Pancreas (tissue), 10 donors: Measurements from ENCODE around the gene HCLS1. TPM values are rescaled to one million over a fixed set of nuclear protein-coding genes. Genes with fewer than 3 reads are reported as not detected.

ENCODE experiments used
- ATAC-seq, 4 donors: fragments of 200-7000 bp; cut with Tn5 transposase; one replicate each; pipeline versions ENCODE4 v1.8.0 to v1.9.1; 2020; ENCODE audit warnings: mild to moderate bottlenecking in 4 of 4, moderate library complexity in 4 of 4
- DNase-seq, 6 donors: peaks; one replicate each; pipeline ENCODE4 v3.0.0-alpha.2; 2020
- FAIRE-seq: peaks from 2 replicates; lab custom pipeline; 2012; peaks lifted over from hg19 to GRCh38; lab: Jason Lieb, UNC
- H3K27ac ChIP-seq, 4 donors: fragments of 200-600 bp; sonication (generic); 1 replicate in 3 of 4; 2 replicates in 1 of 4; pipeline versions ENCODE4 v1.5.0 to v1.8.0; 2020
- H3K27me3 ChIP-seq, 4 donors: fragments of 200-600 bp; one replicate each; pipeline ENCODE4 v1.8.0; 2021
- H3K36me3 ChIP-seq, 3 donors: fragments of 200-600 bp; sonication (generic) in 1 of 3; one replicate each; pipeline versions ENCODE4 v1.5.0 to v1.8.0; 2020 to 2021
- H3K4me1 ChIP-seq, 3 donors: fragments of 200-600 bp; one replicate each; pipeline ENCODE4 v1.8.0; 2021
- H3K4me3 ChIP-seq, 4 donors: fragments of 200-600 bp; sonication (generic) in 2 of 4; one replicate each; pipeline versions ENCODE4 v1.5.0 to v1.8.0; 2020 to 2021
- H3K9me3 ChIP-seq, 4 donors: fragments of 200-600 bp; one replicate each; pipeline ENCODE4 v1.8.0; 2021
- WGBS, 2 donors: extraction: QIAGEN DNeasy Blood & Tissue Kit; methylation state at CpG; one replicate each; pipeline ENCODE4 v1.1.7; 2013; 5-methylcytosine and 5-hydroxymethylcytosine counted together
- intact Hi-C, 3 donors: fragments of 100-400 bp; cut with DNase I; formaldehyde crosslinking; loops; one replicate each; pipeline versions ENCODE4 v1.11.1 to v1.14.2; 2022
- polyA plus RNA-seq, 2 donors: library from polyadenylated mRNA; stranded (reverse); fragments of 200-250 nt; gene quantifications; one replicate each; pipeline ENCODE4 v1.2.3, GENCODE V29; 2013
- total RNA-seq, 6 donors: library from RNA; stranded (reverse); fragmentation: NEBNext Ultra II Directional in 4 of 6; extraction: Animal tissue kit (Norgen Biotek cat#: 25700) in 4 of 6; gene quantifications; one replicate each; pipeline versions ENCODE4 v1.2.1 to v1.2.4, GENCODE V29; 2021 to 2023
- TF ChIP-seq, protein P1 (sequence below), 4 donors: fragments of 200-600 bp; sonication (generic) in 3 of 4; IDR thresholded peaks; one replicate each; pipeline versions ENCODE4 v1.5.0 to v1.8.0; 2021; ENCODE audit warnings: antibody characterized with exemption in 4 of 4
- donor health status: healthy with polysubstance abuse.
- donor health status: DM: no; HTN: no; CAD: no; lungs with moderate emphysema.
- donor health status: DM: no; HTN: no; CAD: no.
- donor health status: control.
- donor health status: control.
- donor health status: Bipolar disorder and iron deficiency.
- donor health status: DM: yes; HTN: yes; CAD: no.
- donor health status: DM: no; HTN: no; CAD: no.
- donor health status: DM: no; HTN: no; CAD: no.
- donor health status: DM: yes; HTN: yes; CAD: no.

The HCLS1 gene
- total and polyA plus RNA-seq, 8 donors = 1.3 to 28.3 (median 8.4) TPM

DNA sequence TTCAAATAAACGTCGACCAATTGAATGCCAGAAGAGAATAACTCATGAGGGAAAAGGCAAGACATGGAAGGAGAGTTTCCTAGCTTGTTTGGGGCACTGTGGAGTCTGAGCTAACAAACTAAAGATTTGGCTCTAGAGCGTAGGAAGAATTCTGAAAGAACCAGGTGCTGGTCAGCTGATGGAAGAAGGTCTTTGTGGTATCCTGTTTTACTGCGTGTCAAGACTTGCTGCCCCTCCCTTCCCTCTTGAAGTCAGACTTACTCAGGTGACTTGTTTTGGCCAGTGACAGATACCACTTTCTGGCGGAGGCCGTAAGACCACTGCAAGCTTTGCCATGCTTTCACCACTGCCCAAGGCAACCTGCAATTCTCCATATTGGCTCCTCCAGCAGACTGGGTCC, 673 bp upstream of the HCLS1 start:
- intact Hi-C loops = no loop called here
- TF ChIP-seq, protein P1, sequence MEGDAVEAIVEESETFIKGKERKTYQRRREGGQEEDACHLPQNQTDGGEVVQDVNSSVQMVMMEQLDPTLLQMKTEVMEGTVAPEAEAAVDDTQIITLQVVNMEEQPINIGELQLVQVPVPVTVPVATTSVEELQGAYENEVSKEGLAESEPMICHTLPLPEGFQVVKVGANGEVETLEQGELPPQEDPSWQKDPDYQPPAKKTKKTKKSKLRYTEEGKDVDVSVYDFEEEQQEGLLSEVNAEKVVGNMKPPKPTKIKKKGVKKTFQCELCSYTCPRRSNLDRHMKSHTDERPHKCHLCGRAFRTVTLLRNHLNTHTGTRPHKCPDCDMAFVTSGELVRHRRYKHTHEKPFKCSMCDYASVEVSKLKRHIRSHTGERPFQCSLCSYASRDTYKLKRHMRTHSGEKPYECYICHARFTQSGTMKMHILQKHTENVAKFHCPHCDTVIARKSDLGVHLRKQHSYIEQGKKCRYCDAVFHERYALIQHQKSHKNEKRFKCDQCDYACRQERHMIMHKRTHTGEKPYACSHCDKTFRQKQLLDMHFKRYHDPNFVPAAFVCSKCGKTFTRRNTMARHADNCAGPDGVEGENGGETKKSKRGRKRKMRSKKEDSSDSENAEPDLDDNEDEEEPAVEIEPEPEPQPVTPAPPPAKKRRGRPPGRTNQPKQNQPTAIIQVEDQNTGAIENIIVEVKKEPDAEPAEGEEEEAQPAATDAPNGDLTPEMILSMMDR (IDR thresholded peaks at IDR 0.05) = no peak
- H3K4me3 ChIP-seq = no peak overlapping the region
- no peak for ATAC-seq
- DNase-seq = no peak
- WGBS, 2 donors = 82 to 85% methylated on average over 6 of the region's 6 CpGs
- H3K27ac ChIP-seq = peak overlapping the region in 2 of 4 donors; percentile 55 to 64
- H3K9me3 ChIP-seq = no peaks in the 10 kb centered on the region
- H3K27me3 ChIP-seq = no peaks in the 10 kb centered on the region
- H3K4me1 ChIP-seq = peaks cover 0 to 6% (median 0%) of the 10 kb centered on the region in 3 donors
- no peak for FAIRE-seq
- H3K36me3 ChIP-seq = peaks cover 3 to 28% (median 7%) of the 10 kb centered on the region in 3 donors

DNA sequence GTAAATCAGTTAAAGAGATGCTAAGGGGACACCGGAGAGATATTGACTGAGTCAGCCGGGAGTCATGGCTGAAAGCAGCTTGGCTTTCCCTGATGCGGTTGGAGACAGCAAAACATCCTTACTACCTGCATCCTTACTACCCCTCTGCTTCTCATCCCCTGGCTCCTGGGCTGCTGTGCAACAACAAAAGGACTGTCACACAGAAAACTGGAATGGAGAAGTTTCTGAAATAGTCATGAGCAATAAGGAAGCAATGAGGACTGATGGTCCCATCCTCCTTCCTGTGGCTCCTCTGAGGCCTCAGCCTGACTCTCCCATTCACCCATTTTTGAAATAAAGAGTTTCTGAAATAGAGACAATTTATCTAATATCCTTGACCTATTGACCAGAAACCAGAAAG, 1.1 kb downstream of the HCLS1 start:
- DNase-seq (no peak), FAIRE-seq (no peak), ATAC-seq (peak in 2 of 4 donors; percentile 24 to 28)
- H3K27me3 ChIP-seq = no peaks in the 10 kb centered on the region
- H3K4me1 ChIP-seq = peaks cover 0 to 6% (median 0%) of the 10 kb centered on the region in 3 donors
- 89 to 98% methylated on average over 3 of the region's 3 CpGs for WGBS, 2 donors
- H3K4me3 ChIP-seq = peak overlapping the region in 1 of 4 donors; percentile 8
- peaks cover 0 to 10% (median under 1%) of the 10 kb centered on the region in 3 donors for H3K36me3 ChIP-seq
- no peaks in the 10 kb centered on the region for H3K9me3 ChIP-seq
- TF ChIP-seq, protein P1 (IDR thresholded peaks at IDR 0.05) = no peak
- peak overlapping the region in 1 of 4 donors; percentile 55 for H3K27ac ChIP-seq
- intact Hi-C loops = no loop called here

DNA sequence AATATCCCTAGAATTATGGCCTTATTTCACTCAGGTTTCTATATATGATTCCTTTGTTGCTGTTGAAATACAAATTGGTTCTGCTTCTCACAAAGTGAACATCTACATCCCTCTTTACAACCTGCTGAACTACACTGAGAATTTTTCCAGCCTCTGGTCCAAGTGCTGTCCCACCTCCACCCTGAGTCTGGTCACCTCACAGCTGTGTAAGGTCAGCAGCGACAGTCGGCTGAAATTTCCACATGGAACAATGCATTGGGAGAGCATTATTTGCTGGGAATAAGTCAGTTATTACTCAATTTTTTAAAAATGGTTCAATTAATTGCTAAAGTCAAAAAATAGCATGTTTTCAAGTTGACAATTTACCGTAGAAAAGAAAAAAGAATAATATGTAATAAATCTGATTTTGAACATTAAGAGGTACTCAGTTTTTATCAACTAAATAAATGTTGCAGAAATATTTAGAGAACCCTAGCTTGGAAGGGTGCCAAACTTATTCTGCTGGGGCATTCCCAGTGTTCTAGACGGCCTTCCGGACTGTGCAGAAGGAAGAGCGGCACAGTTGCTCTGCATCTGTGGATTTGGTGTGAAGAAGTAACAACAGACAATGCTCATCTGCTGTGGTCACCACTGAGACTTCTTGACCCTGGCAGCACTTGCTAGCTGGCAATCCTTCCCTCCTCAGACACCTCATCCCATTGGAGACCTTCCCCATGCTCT, 1.8 kb downstream of the HCLS1 start:
- H3K4me3 ChIP-seq = no peak overlapping the region

DNA sequence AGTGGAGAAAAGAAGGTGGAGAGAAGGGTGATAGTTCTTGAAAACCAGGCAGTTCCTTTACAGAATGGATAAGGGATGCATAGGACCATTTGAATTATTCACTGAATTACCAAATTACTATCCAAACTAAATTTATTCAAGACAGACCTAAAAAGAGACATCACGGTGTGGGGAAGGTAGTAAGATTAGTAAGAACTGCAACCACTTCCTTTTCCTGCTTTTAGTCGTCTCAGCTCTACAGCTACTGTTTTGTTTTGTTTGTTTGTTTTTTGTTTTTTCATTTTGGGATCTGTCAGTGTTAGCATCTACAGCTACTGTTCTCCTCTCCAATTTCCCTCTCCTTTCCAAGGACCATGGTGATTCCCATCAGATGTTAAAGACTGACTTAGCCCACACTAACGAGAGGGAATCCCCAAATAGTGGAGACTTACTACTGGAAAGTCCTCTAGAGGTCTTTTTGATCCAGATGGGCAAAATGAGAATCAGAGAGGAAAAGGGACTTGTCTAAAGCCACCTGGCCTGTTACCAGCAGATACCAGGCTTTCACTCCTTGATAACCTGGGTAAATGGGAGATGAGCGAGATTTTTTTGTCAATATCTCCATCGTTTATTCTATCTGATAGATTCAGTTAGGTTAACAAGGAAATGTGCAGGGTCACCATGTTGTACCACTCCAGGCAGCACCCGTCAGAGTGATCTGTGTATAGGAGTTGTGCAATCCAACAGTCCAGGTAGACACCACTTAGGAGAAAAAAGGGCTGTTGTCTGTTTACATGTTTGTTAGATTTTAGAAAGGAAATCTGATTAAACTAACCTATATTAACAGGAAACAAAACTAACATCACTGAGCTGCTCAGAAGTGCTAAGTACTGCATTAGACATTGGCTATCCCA, 6.0 kb downstream of the HCLS1 start:
- intact Hi-C loops = no loop called here
- no peaks in the 10 kb centered on the region for H3K9me3 ChIP-seq
- H3K4me3 ChIP-seq = no peak overlapping the region
- ATAC-seq = no peak
- peaks cover 0 to 5% (median 0%) of the 10 kb centered on the region in 3 donors for H3K4me1 ChIP-seq
- 82 to 90% methylated on average over 6 of the region's 6 CpGs for WGBS, 2 donors
- no peaks in the 10 kb centered on the region for H3K27me3 ChIP-seq
- no peak overlapping the region for H3K27ac ChIP-seq
- FAIRE-seq = no peak
- no peaks in the 10 kb centered on the region for H3K36me3 ChIP-seq
- TF ChIP-seq, protein P1 (IDR thresholded peaks at IDR 0.05) = no peak
- DNase-seq = no peak

More for the DNA sequence above, 1.8 kb downstream of the HCLS1 start:
- no peaks in the 10 kb centered on the region for H3K27me3 ChIP-seq
- DNase-seq = no peak
- WGBS, 2 donors = 78 to 81% methylated on average over 6 of the region's 6 CpGs
- FAIRE-seq = no peak
- ATAC-seq = no peak
- intact Hi-C loops = no loop called here
- no peaks in the 10 kb centered on the region for H3K9me3 ChIP-seq
- peaks cover 0 to 4% (median 0%) of the 10 kb centered on the region in 3 donors for H3K36me3 ChIP-seq
- H3K27ac ChIP-seq = no peak overlapping the region
- H3K4me1 ChIP-seq = peaks cover 0 to 6% (median 0%) of the 10 kb centered on the region in 3 donors
- TF ChIP-seq, protein P1 (IDR thresholded peaks at IDR 0.05) = no peak
